ENCODE results near the gene OVCH2. TPM values are rescaled to one million over a fixed set of nuclear protein-coding genes. Genes with fewer than 3 reads are reported as not detected.

Gene OVCH2
- total RNA-seq, 4 donors from 2014 or later: 6.2 to 44.0 (median 20.3) TPM

- Histone ChIP-seq H3K36me3 (peaks cover 42% of the 10 kb centered on the region), H3K4me1 (peaks cover 7% of the 10 kb centered on the region), H3K9me3 (no peaks in the 10 kb centered on the region), H3K27me3 (no peaks in the 10 kb centered on the region), H3K4me3 (no peak overlapping the region), H3K27ac (no peak overlapping the region)
- WGBS: 90% methylated on average over 5 of the region's 11 CpGs
- no peak for DNase-seq (ENCODE audit: low spot score in 2 of 2)
- TF ChIP-seq EP300 (IDR thresholded peaks at IDR 0.05) (no peak), POLR2AphosphoS5 (IDR thresholded peaks at IDR 0.05) (no peak), POLR2A (IDR thresholded peaks at IDR 0.05) (no peak)
- TF ChIP-seq, protein P1, sequence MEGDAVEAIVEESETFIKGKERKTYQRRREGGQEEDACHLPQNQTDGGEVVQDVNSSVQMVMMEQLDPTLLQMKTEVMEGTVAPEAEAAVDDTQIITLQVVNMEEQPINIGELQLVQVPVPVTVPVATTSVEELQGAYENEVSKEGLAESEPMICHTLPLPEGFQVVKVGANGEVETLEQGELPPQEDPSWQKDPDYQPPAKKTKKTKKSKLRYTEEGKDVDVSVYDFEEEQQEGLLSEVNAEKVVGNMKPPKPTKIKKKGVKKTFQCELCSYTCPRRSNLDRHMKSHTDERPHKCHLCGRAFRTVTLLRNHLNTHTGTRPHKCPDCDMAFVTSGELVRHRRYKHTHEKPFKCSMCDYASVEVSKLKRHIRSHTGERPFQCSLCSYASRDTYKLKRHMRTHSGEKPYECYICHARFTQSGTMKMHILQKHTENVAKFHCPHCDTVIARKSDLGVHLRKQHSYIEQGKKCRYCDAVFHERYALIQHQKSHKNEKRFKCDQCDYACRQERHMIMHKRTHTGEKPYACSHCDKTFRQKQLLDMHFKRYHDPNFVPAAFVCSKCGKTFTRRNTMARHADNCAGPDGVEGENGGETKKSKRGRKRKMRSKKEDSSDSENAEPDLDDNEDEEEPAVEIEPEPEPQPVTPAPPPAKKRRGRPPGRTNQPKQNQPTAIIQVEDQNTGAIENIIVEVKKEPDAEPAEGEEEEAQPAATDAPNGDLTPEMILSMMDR (IDR thresholded peaks at IDR 0.05): no peak
Measured at GRCh38 chr11:7656704-7657103, 49.6 kb downstream of the OVCH2 start.

GRCh38 chr11:7655253-7656217 lies 50.7 kb downstream of the OVCH2 start:
- H3K4me1 ChIP-seq: peaks cover 7% of the 10 kb centered on the region
- H3K36me3 ChIP-seq: peaks cover 54% of the 10 kb centered on the region
- no peak for DNase-seq (ENCODE audit: low spot score in 2 of 2)
- H3K9me3 ChIP-seq: no peaks in the 10 kb centered on the region
- 80% methylated on average over 8 of the region's 14 CpGs for WGBS
- TF ChIP-seq, protein P1 (IDR thresholded peaks at IDR 0.05): no peak
- TF ChIP-seq POLR2A (IDR thresholded peaks at IDR 0.05) (no peak), POLR2AphosphoS5 (IDR thresholded peaks at IDR 0.05) (no peak)
- H3K27ac ChIP-seq: no peak overlapping the region
- no peak overlapping the region for H3K4me3 ChIP-seq
- H3K27me3 ChIP-seq: no peaks in the 10 kb centered on the region

GRCh38 chr11:7654195-7654705 lies 52.0 kb downstream of the OVCH2 start:
- H3K36me3 ChIP-seq: peaks cover 67% of the 10 kb centered on the region
- no peaks in the 10 kb centered on the region for H3K9me3 ChIP-seq
- no peak for DNase-seq (ENCODE audit: low spot score in 2 of 2)
- no peak overlapping the region for H3K27ac ChIP-seq
- H3K4me1 ChIP-seq: peaks cover 7% of the 10 kb centered on the region
- no peak for TF ChIP-seq POLR2AphosphoS5 (IDR thresholded peaks at IDR 0.05)
- no peak for TF ChIP-seq POLR2A (IDR thresholded peaks at IDR 0.05)
- no peak for TF ChIP-seq EP300 (IDR thresholded peaks at IDR 0.05)
- TF ChIP-seq, protein P1 (IDR thresholded peaks at IDR 0.05): no peak
- H3K27me3 ChIP-seq: no peaks in the 10 kb centered on the region
- H3K4me3 ChIP-seq: no peak overlapping the region
- 100% methylated on average over 3 of the region's 4 CpGs for WGBS

- TF ChIP-seq POLR2AphosphoS5 (IDR thresholded peaks at IDR 0.05) (no peak), EP300 (IDR thresholded peaks at IDR 0.05) (no peak), POLR2A (IDR thresholded peaks at IDR 0.05) (no peak)
- TF ChIP-seq, protein P1 (IDR thresholded peaks at IDR 0.05): no peak
- Histone ChIP-seq H3K4me3 (no peak overlapping the region), H3K27me3 (no peaks in the 10 kb centered on the region), H3K9me3 (no peaks in the 10 kb centered on the region), H3K4me1 (no peaks in the 10 kb centered on the region), H3K27ac (no peak overlapping the region), H3K36me3 (peaks cover 85% of the 10 kb centered on the region)
- 95% methylated on average over 5 of the region's 9 CpGs for WGBS
- no peak for DNase-seq (ENCODE audit: low spot score in 2 of 2)
Measured at GRCh38 chr11:7651700-7652099, 54.6 kb downstream of the OVCH2 start.

DNA sequence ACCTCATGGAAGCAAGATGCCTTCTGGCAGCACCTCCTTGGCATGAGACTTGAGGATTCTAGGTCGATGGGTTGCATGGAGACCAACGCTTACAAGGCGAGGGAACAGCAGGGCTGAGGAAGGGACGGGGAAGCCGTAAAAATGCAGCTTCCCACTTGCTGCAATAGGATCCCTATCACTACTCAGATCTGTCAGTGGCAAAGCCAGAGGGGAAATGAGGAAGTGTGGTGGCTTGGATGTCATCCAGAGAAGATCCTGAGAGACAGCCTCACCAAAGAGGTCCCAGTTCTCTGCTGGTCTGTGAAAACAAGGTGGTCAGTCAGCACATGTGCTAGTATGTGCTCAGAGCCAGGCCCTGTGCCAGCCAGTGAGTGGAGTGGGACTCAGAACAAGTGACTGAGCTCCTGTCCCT lies 55.1 kb downstream of the OVCH2 start:
- no peaks in the 10 kb centered on the region for H3K4me1 ChIP-seq
- no peaks in the 10 kb centered on the region for H3K27me3 ChIP-seq
- no peak overlapping the region for H3K27ac ChIP-seq
- no peaks in the 10 kb centered on the region for H3K9me3 ChIP-seq
- no peak overlapping the region for H3K4me3 ChIP-seq
- no peak for TF ChIP-seq POLR2A (IDR thresholded peaks at IDR 0.05)
- TF ChIP-seq, protein P1 (IDR thresholded peaks at IDR 0.05): no peak
- TF ChIP-seq POLR2AphosphoS5 (IDR thresholded peaks at IDR 0.05): no peak
- TF ChIP-seq EP300 (IDR thresholded peaks at IDR 0.05): no peak
- no peak for DNase-seq (ENCODE audit: low spot score in 2 of 2)
- WGBS: 83% methylated on average over 5 of the region's 5 CpGs
- H3K36me3 ChIP-seq: peaks cover 88% of the 10 kb centered on the region
